PC-9 (cell line): ENCODE measurements around the gene MID2. TPM values are rescaled to one million over a fixed set of nuclear protein-coding genes. Genes with fewer than 3 reads are reported as not detected.

ENCODE experiments used
- Bru-seq: library from RNA; stranded (reverse); fragments of 400-500 nt; gene quantifications from one replicate; lab custom pipeline; 2021; lab: Mats Ljungman, UMichigan
- BruChase-seq, 2 experiments: library from RNA; stranded (reverse); fragments of 400-500 nt; gene quantifications; one replicate each; lab custom pipeline; 2021; lab: Mats Ljungman, UMichigan
- BruUV-seq: library from RNA; stranded (reverse); fragments of 400-500 nt; replicated peaks from 2 replicates; lab custom pipeline; 2021; lab: Mats Ljungman, UMichigan
- CTCF ChIA-PET: fragments of 300-600 bp; sonication (Branson Sonifier 250); formaldehyde crosslinking; loops from one replicate; lab custom pipeline; 2022; ENCODE audit warnings: antibody characterized with exemption; lab: Charles Lee
- POLR2A ChIA-PET: fragments of 300-600 bp; sonication (Branson Sonifier 250); formaldehyde crosslinking; loops from one replicate; lab custom pipeline; 2022; ENCODE audit warnings: antibody characterized with exemption; ENCODE audit not compliant: unreplicated experiment; lab: Charles Lee
- DNase-seq, 2 experiments: peaks; one replicate each; pipeline versions ENCODE4 v3.0.0 to v3.0.0-alpha.2; 2015 to 2022; ENCODE audit warnings: mixed read lengths in 1 of 2
- H2AFZ ChIP-seq: fragments of 200-600 bp; sonication (generic); 2 replicates; pipeline ENCODE4 v1.8.1; 2017; ENCODE audit warnings: antibody characterized with exemption
- H3F3A ChIP-seq: fragments of 200-600 bp; sonication (generic); 2 replicates; pipeline ENCODE4 v1.8.1; 2017; ENCODE audit warnings: antibody characterized with exemption, mild to moderate bottlenecking, low read depth; ENCODE audit not compliant: insufficient read depth
- H3K27ac ChIP-seq: fragments of 200-600 bp; sonication (generic); 2 replicates; pipeline ENCODE4 v1.6.1; 2016; ENCODE audit warnings: mixed run types
- H3K27me3 ChIP-seq: fragments of 200-600 bp; sonication (generic); 2 replicates; pipeline ENCODE4 v1.6.1; 2016; ENCODE audit warnings: low read depth, mixed run types; ENCODE audit not compliant: insufficient read depth
- H3K36me3 ChIP-seq: fragments of 200-600 bp; sonication (generic); 2 replicates; pipeline ENCODE4 v1.6.1; 2016; ENCODE audit warnings: low read depth, mixed run types
- H3K4me1 ChIP-seq: fragments of 200-600 bp; sonication (generic); replicated peaks from 2 replicates; pipeline ENCODE4 v1.6.1; 2016; ENCODE audit warnings: mixed run types; ENCODE audit not compliant: insufficient read depth
- H3K4me2 ChIP-seq: fragments of 200-600 bp; sonication (generic); 2 replicates; pipeline ENCODE4 v1.6.1; 2017; ENCODE audit warnings: mixed run types
- H3K4me3 ChIP-seq: fragments of 200-600 bp; sonication (generic); 2 replicates; pipeline ENCODE4 v1.6.1; 2016; ENCODE audit warnings: mixed run types
- H3K79me2 ChIP-seq: fragments of 200-600 bp; sonication (generic); 2 replicates; pipeline ENCODE4 v1.6.1; 2017; ENCODE audit warnings: low read depth, mixed run types
- H3K9me2 ChIP-seq: fragments of 200-600 bp; sonication (generic); 2 replicates; pipeline ENCODE4 v1.8.1; 2017; ENCODE audit warnings: mild to moderate bottlenecking; ENCODE audit not compliant: insufficient read depth
- H3K9me3 ChIP-seq: fragments of 200-600 bp; sonication (generic); 2 replicates; pipeline ENCODE4 v1.8.1; 2016; ENCODE audit warnings: low read depth; ENCODE audit not compliant: insufficient read depth
- H4K20me1 ChIP-seq: fragments of 200-600 bp; sonication (generic); 2 replicates; pipeline ENCODE4 v1.8.1; 2017; ENCODE audit not compliant: insufficient read depth
- EZH2 ChIP-seq: fragments of 200-600 bp; sonication (generic); IDR thresholded peaks from 2 replicates; pipeline ENCODE4 v1.8.0; 2017; ENCODE audit warnings: antibody characterized with exemption, low read depth
- intact Hi-C: fragments of 100-400 bp; cut with micrococcal nuclease; formaldehyde crosslinking; loops from one replicate; pipeline ENCODE4 v1.10.0; 2022; ENCODE audit not compliant: unreplicated experiment
- long read RNA-seq: library from polyadenylated mRNA; stranded (forward); transcript quantifications from one replicate; pipeline ENCODE4 v2.0.0, GENCODE V29; 2022
- total RNA-seq: library from RNA; stranded (reverse); gene quantifications from 2 replicates; pipeline ENCODE4 v1.2.3, GENCODE V29; 2021
- TF ChIP-seq, protein P1 (sequence below): fragments of 200-600 bp; sonication (generic); conservative IDR thresholded peaks from 2 replicates; pipeline ENCODE4 v1.6.1; 2017; ENCODE audit warnings: mixed run types, antibody characterized with exemption, mild to moderate bottlenecking, moderate library complexity

MID2 gene, protein sequence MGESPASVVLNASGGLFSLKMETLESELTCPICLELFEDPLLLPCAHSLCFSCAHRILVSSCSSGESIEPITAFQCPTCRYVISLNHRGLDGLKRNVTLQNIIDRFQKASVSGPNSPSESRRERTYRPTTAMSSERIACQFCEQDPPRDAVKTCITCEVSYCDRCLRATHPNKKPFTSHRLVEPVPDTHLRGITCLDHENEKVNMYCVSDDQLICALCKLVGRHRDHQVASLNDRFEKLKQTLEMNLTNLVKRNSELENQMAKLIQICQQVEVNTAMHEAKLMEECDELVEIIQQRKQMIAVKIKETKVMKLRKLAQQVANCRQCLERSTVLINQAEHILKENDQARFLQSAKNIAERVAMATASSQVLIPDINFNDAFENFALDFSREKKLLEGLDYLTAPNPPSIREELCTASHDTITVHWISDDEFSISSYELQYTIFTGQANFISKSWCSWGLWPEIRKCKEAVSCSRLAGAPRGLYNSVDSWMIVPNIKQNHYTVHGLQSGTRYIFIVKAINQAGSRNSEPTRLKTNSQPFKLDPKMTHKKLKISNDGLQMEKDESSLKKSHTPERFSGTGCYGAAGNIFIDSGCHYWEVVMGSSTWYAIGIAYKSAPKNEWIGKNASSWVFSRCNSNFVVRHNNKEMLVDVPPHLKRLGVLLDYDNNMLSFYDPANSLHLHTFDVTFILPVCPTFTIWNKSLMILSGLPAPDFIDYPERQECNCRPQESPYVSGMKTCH
- total RNA-seq (1.0 and 1.1 TPM in 2 replicates), Bru-seq, nascent RNA (percentile 24 among the genes with signal in this experiment), BruChase-seq, experiment 1, labeled RNA remaining after a 2-hour chase (percentile 19 among the genes with signal in this experiment), BruChase-seq, experiment 2, labeled RNA remaining after a 6-hour chase (percentile 14 among the genes with signal in this experiment)
- long read RNA-seq: 0 reads

DNA sequence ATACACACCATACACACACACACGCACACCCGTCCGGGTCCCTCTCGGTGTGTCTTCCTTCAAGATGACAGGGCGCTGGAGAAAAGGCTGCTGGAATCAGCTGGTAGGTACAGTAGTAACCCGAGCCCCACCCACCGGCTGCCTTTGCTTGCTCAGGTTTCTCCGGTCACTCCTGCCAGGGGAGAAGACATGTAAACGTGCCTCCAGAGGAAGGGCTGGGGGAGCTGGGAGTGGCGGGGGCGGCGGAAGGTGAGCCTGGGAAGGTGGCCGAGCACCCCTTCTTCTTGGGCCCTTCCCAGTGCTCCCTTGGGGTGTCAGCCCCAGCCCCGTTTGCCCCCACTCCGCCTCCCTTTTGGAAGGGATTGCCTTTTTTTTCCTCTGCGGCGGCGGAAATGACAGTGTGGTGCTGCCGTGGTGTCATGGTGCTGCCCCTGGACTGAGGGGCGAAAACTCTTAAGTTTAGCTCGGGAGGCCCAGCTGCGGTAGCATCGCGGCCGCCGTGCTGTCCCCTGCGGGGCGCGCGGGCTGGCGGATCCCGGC is at the start of gene MID2:
MID2 (plus strand) TSS at position 169 of the 540 bp plus-strand sequence. CDS start 561 bp downstream, outside the sequence.
- peaks cover 4% of the 10 kb centered on the region; the same call in 1 of the 2 replicates for H3F3A ChIP-seq
- no peaks in the 10 kb centered on the region for H3K27me3 ChIP-seq
- H2AFZ ChIP-seq: peak within 1 kb of the TSS; percentile 94
- no TSS peak for BruUV-seq
- peak within 1 kb of the TSS; percentile 71 for H3K4me3 ChIP-seq
- no peak within 1 kb of the TSS for H3K27ac ChIP-seq
- ChIA-PET CTCF (interaction anchor here (0.7 kb wide), 1 partner anchor 241 kb away, joined by 3 read pairs; no protein-coding TSS in a partner anchor), POLR2A (interaction anchor here (0.6 kb wide), 1 partner anchor 956 kb away, joined by 6 read pairs; no protein-coding TSS in a partner anchor)
- no peaks in the 10 kb centered on the region for H4K20me1 ChIP-seq
- no peaks in the 10 kb centered on the region for H3K36me3 ChIP-seq
- intact Hi-C loops: no loop called here
- peaks cover 30% of the 10 kb centered on the region for H3K4me1 ChIP-seq
- no peaks in the 10 kb centered on the region for H3K9me2 ChIP-seq
- peak; percentile 58 to 74 for DNase-seq
- TF ChIP-seq, protein P1, sequence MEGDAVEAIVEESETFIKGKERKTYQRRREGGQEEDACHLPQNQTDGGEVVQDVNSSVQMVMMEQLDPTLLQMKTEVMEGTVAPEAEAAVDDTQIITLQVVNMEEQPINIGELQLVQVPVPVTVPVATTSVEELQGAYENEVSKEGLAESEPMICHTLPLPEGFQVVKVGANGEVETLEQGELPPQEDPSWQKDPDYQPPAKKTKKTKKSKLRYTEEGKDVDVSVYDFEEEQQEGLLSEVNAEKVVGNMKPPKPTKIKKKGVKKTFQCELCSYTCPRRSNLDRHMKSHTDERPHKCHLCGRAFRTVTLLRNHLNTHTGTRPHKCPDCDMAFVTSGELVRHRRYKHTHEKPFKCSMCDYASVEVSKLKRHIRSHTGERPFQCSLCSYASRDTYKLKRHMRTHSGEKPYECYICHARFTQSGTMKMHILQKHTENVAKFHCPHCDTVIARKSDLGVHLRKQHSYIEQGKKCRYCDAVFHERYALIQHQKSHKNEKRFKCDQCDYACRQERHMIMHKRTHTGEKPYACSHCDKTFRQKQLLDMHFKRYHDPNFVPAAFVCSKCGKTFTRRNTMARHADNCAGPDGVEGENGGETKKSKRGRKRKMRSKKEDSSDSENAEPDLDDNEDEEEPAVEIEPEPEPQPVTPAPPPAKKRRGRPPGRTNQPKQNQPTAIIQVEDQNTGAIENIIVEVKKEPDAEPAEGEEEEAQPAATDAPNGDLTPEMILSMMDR: no peak
- TF ChIP-seq EZH2: no peak
- no peaks in the 10 kb centered on the region for H3K9me3 ChIP-seq
- peak within 1 kb of the TSS; percentile 94 for H3K4me2 ChIP-seq
- no peaks in the 10 kb centered on the region for H3K79me2 ChIP-seq

DNA sequence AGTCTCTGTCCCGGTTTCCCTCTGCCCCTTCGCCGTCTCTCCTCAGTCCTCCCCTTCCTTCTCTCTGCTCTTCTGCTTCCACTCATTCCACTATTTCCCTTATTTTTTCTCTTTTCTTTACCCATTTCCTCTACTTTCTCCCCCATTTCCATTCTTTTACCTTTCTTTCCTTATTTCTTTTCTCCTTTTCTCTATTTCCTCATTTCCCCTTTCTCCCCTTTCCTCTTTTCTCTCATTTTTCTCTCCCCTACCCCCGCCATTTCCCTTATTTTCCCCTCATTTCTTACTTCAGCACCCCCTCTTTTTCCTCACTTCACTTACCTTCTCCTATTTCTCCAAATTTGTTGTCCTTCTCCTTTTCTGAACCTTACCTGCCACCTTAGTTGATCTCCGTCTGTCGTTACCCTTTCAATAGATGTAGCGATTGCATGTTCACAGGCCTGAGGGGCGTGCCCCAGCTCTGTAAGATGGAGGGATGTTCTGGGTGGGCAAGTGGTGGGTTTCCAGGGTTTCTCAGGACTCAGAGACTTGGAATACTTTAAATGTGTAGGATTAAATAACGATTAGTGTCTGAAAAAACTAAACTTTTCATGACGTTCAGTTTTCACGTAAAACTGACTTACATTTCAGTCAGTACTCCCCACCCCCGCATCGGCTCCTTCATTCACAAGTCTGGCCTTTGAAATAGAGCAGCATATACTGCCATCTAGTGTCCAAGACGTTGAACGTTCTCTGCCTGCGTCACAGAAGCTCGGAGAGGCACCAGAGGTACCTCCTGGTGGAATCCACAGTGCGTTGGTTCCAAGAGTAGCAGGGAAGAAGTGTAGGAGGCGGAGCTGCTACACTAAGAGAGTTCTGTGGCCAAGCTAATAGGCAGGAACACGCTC is 48.8 kb upstream of the MID2 start:
- intact Hi-C loops: loop anchor here (1.0 to 5.0 kb wide), 8 partner anchors 59 to 885 kb away; no protein-coding TSS in a partner anchor
- ChIA-PET CTCF (interaction anchor here (0.6 to 3.0 kb wide), 9 partner anchors 17 to 325 kb away, joined by 3 to 33 read pairs (median 5); no protein-coding TSS in a partner anchor), POLR2A (no interaction called here)
- Histone ChIP-seq H4K20me1 (no peaks in the 10 kb centered on the region), H3K27ac (no peak overlapping the region), H3K9me2 (no peaks in the 10 kb centered on the region), H3K27me3 (no peaks in the 10 kb centered on the region), H3K79me2 (no peaks in the 10 kb centered on the region), H3K4me1 (peaks cover 37% of the 10 kb centered on the region), H3K36me3 (no peaks in the 10 kb centered on the region), H3K4me3 (peak overlapping the region; percentile 82; the same call in 1 of the 2 replicates), H3K4me2 (peak overlapping the region; percentile 83), H3K9me3 (no peaks in the 10 kb centered on the region), H2AFZ (0 out of 2 replicates have a peak overlapping the region, but pooled peaks have one; percentile 76), H3F3A (0 out of 2 replicates have a peak, but pooled peaks cover 5% of the 10 kb centered on the region)
- TF ChIP-seq, protein P1: peak; percentile 93
- TF ChIP-seq EZH2: no peak
- no TSS peak for BruUV-seq
- DNase-seq: peak; percentile 78 to 85
